Inferior parietal cortex (tissue), 1 donor: ENCODE measurements around the gene GIMAP6.
"Not testable (repeated sequence)": the region's sequence is repeated elsewhere in the genome, so short reads cannot be mapped to it uniquely, and the experiment has no call there.

Source experiments
- DNase-seq: peaks from one replicate; pipeline ENCODE4 v3.0.0-alpha.2; 2016; ENCODE audit errors: extremely low spot score

GIMAP6 gene

DNA sequence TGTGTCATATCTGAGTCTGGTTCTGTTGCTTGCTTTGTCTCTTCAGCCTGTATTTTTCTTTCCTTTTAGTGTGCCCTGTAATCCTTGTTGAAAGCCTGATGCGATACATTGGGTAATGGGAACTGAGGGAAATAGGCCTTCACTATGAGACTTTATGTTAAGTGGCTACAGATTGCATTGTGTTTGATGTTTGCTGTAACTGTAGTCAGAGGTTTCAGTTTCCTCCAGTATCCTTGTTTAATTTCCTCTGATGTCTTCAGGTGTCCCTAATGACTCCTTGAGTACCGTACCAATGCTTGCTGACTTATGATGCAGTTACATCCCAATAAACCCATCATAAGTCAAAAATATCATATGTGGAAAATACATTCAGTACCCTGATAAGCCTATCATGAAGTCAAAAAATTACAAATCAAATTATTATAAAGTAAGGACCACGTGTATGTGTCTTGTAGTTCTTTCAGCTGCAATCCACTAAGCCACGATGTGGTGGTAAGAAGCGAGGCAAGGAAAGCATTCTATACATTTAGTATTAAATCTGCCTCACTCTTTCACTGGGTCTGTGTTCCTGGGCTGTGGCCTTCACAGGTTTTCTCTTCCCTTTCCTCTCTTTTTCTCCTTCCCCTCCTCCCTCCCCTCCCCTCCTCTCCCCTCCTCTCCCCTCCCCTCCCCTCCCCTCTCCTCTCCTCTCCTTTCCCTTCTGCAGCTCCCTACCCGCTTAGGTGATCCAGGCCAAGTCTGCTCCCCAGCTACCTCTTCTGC, 13.3 kb upstream of the GIMAP6 start:
- DNase-seq: no peak

DNA sequence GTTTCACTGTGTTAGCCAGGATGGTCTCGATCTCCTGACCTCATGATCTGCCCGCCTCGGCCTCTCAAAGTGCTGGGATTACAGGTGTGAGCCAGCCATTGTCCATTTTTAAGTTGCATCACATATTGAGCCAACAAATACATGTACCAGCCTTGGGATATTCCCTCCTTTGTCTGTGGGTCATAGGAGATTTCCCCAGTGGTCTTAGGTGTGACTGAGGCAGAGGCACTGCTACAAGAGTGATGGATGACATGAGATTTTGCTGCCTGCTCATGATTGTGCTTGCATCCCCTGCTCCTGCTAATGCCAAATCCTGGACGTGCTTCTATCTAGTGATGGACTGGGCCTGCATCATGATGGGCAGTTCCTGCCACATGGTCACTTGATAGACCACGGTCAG, 10.7 kb upstream of the GIMAP6 start:
- DNase-seq: no peak

- DNase-seq: no peak
These were observed 9.7 kb upstream of the GIMAP6 start for GRCh38 chr7:150641854-150642253.

GRCh38 chr7:150633926-150634325, 1.7 kb upstream of the GIMAP6 start:
- no peak for DNase-seq

DNA sequence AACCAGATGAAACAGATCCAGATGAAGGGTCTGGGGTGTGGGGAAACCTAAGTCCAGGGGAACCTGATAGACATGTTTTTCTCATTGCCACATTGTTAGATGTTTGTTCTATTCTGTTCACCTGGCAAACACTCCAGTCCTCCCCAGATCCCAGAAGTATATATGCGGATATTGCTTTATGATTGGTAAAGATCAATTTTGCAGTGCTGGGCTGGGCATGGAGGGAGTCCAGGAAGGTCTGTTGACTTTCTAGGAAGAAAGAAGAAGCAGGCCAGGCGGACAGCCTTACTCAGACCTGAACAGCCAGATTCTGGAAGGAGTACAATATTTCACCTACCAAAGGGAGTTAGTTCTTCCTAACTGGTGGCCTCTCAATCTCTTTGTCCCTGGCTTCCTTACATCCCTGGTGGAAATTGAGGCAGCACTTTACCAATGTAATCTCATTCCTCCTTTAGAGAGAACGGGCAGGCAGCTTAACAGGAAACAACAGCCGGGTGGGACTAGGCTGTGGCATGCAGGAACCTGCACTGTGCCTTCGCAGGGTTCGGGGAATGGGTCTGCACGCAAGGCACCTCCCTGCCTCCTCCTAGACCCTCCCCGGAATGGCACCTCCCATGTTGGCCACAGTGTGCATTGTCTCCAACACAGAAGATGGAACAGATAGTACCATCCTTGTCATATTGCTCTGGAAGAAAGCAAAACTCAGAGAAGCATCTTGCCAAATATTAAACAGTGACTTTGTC, 930 bp downstream of the GIMAP6 start:
- DNase-seq: no peak

- no peak for DNase-seq
These were observed 2.8 kb downstream of the GIMAP6 start for GRCh38 chr7:150629347-150629746.

- DNase-seq: no peak
These were observed 4.2 kb downstream of the GIMAP6 start for GRCh38 chr7:150627959-150628358.

GRCh38 chr7:150626696-150627095, 5.5 kb downstream of the GIMAP6 start:
- DNase-seq: no peak

DNA sequence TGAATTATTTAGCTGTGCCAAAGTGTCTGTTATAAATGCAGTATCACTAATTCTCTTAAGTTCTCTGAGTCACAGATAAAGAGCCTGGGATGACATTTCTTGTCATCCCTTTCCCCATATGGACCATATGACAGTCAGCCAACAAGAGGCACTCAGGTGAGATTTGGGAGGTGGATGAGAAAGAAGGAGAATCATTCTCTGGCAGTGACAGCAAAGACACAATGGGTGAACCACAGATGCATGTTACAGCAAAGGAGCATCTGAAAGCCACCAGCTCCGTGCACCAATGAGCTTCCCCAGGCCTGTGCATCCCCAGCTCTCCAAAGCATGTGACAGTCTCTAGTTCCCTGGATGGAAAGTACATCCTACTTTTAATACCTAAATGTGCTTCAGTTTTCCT, 10.8 kb downstream of the GIMAP6 start:
- no peak for DNase-seq

- DNase-seq: no peak
These were observed 11.4 kb downstream of the GIMAP6 start for GRCh38 chr7:150620617-150621371.

GRCh38 chr7:150620061-150620460, 12.1 kb downstream of the GIMAP6 start:
- DNase-seq: no peak

GRCh38 chr7:150615221-150615755, 16.9 kb downstream of the GIMAP6 start:
- DNase-seq: not testable (repeated sequence)

DNA sequence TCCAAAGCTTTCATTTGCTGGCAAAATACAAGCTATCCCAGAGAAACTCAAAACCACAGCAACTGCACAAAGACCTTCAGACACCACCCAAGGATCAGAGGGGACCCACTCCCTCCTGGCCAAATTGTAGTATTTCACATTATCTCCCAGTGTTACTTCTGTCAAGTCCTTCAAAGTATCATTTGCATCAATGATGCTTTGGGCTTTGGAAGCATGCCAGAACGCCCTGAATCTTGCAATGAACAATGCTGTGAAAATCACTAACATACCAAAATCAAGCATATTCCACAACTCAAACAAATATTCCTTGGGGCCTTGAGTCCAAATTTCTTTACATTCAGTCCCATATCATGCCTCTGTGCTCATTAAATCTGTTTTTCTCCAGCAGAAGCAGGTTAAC, 17.8 kb downstream of the GIMAP6 start:
- not testable (repeated sequence) for DNase-seq

DNA sequence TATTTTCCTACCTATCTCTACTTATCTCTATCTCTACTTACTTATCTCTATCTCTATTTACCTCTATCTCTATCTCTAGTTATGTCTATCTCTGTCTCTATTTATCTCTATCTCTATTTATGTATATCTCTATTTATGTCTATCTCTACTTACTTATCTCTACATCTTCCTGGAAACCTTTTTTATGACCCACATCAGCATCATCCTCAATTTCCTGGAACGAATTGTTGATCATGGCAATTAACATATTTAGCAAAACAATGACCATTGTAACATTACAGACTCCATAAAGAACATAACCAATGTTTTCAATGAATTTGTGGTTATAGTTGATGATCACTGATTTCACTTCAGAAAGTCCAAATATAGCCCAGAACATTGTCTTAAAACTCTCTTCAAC, 18.3 kb downstream of the GIMAP6 start:
- DNase-seq: no peak

GRCh38 chr7:150612925-150613324, 19.3 kb downstream of the GIMAP6 start:
- no peak for DNase-seq

- no peak for DNase-seq
These were observed 22.0 kb downstream of the GIMAP6 start for GRCh38 chr7:150610233-150610632.

- not testable (repeated sequence) for DNase-seq
These were observed 28.6 kb downstream of the GIMAP6 start for GRCh38 chr7:150603600-150603999.

- DNase-seq: no peak
These were observed 36.8 kb downstream of the GIMAP6 start for GRCh38 chr7:150595361-150595760.

DNA sequence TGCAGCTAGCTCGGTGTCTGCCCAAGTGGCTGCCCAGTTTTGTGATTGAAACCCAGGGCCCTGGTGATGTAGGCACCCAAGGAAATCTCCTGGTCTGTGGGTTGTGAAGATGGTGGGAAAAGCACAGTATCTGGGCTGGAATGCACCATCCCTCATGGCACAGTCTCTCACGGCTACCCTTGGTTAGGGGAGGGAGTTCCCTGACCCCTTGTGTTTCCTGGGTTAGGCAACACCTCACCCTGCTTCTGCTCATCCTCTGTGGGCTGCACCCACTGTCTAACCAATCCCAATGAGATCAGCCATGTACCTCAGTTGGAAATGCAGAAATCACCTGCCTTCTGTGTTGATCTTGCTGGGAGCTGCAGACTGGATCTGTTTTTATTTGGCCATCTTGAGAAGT, 37.4 kb downstream of the GIMAP6 start:
- no peak for DNase-seq

GRCh38 chr7:150587551-150587950, 44.6 kb downstream of the GIMAP6 start:
- DNase-seq: no peak

GRCh38 chr7:150586785-150587152, 45.4 kb downstream of the GIMAP6 start:
- no peak for DNase-seq

DNA sequence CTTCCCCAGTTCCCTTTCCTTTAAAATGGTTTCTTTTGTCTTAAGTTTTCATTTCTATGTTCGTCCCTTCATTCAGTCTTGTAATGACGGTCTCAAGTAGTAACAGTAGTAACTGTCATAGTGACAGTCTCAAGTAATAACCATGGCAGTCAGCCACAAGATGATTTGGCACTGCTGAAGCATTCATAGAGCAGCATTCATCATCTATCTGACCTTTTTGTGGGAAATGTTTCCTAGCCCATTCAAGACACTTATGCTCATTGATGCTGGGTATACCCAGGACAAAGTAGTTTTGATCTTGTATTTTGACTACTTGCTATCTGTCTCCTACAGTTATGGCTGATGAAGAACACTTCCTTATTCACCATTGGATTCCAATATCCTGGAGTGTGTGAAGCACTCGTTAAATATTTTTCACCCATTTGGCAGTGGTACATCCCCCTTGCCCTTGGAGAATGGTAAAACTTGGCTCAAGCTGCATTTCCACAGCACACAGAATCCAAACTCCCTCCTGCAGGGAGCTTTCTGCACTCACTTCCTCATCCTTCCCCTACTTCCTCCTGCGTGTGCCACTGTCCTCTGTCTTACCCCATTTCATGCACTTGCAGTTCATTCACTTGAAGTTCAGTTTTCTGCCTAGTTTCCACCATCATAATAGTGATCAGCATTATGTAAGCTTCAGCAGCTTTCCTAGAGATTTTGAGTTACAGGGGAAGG, 46.0 kb downstream of the GIMAP6 start:
- no peak for DNase-seq
